Measurements from ENCODE around the gene FAM171A1.

The FAM171A1 gene

DNA sequence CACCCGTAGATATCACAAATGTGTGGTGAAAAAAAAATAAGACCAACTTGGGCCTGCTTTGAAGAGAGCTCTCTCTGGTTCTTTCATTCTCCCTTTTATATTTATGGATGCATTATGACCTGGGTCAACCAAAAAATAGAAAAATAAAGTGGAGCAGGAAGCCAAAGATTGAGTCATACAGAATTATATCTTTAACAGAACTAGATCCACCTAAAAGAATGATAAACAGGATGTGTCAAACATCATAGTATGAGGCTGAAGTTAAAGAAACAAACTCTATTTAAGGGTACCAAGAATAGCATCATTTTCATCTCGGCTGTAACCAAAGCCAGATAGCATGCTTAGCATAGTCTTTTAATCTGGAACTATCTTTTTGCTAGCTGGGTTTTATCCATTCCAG is 173.8 kb downstream of the FAM171A1 start:
- Histone ChIP-seq H3K4me2 (ENCODE audit: low read length) (peak overlapping the region; percentile 39), H3K4me1 (ENCODE audit: control insufficient read depth, insufficient read depth, low read length) (peaks cover 50% of the 10 kb centered on the region), H3K36me3 (ENCODE audit: insufficient read depth, low read length) (no peaks in the 10 kb centered on the region), H3K27me3 (ENCODE audit: control insufficient read depth, insufficient read depth, low read length) (no peaks in the 10 kb centered on the region), H3K9me3 (replicated peaks; ENCODE audit: low read length) (no peaks in the 10 kb centered on the region), H3K4me3 (ENCODE audit: low read length) (no peak overlapping the region), H3K9ac (ENCODE audit: low read depth, low read length) (no peak overlapping the region)

GRCh38 chr10:15196021-15196834 is 174.9 kb downstream of the FAM171A1 start:
- H3K27me3 ChIP-seq (ENCODE audit: control insufficient read depth, insufficient read depth, low read length), result no peaks in the 10 kb centered on the region
- no peak overlapping the region for H3K4me2 ChIP-seq (ENCODE audit: low read length)
- H3K9me3 ChIP-seq (replicated peaks; ENCODE audit: low read length), result no peaks in the 10 kb centered on the region
- H3K36me3 ChIP-seq (ENCODE audit: insufficient read depth, low read length), result no peaks in the 10 kb centered on the region
- H3K4me3 ChIP-seq (ENCODE audit: low read length), result no peak overlapping the region
- H3K9ac ChIP-seq (ENCODE audit: low read depth, low read length), result no peak overlapping the region
- H3K4me1 ChIP-seq (ENCODE audit: control insufficient read depth, insufficient read depth, low read length), result peaks cover 40% of the 10 kb centered on the region

- Histone ChIP-seq H3K4me1 (ENCODE audit: control insufficient read depth, insufficient read depth, low read length) (peaks cover 4% of the 10 kb centered on the region), H3K9ac (ENCODE audit: low read depth, low read length) (no peak overlapping the region), H3K36me3 (ENCODE audit: insufficient read depth, low read length) (no peaks in the 10 kb centered on the region), H3K27me3 (ENCODE audit: control insufficient read depth, insufficient read depth, low read length) (no peaks in the 10 kb centered on the region), H3K4me3 (ENCODE audit: low read length) (no peak overlapping the region), H3K9me3 (replicated peaks; ENCODE audit: low read length) (no peaks in the 10 kb centered on the region), H3K4me2 (ENCODE audit: low read length) (no peak overlapping the region)
Measured at GRCh38 chr10:15189133-15189885, 181.8 kb downstream of the FAM171A1 start.

DNA sequence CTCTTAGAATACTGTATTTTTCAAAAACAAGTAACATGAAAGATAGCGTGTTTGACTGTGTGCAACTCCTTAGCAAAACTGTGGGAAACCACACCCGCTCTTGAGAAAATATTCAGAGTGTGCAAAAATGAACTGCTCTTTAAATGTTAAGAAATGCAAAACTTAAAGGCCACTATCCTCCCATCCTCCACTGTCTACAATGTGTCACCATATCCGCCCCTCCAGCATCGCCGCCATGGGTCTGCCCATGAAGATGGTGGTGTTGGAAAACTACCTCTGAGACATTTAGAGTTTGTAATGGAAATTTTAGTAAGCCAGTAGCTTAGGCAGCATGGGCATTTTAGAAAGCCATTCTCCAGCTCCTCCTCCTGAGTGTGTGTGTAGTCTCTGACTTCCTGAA is 182.5 kb downstream of the FAM171A1 start:
- H3K4me1 ChIP-seq (ENCODE audit: control insufficient read depth, insufficient read depth, low read length), result peaks cover 4% of the 10 kb centered on the region
- no peaks in the 10 kb centered on the region for H3K9me3 ChIP-seq (replicated peaks; ENCODE audit: low read length)
- H3K9ac ChIP-seq (ENCODE audit: low read depth, low read length), result no peak overlapping the region
- H3K27me3 ChIP-seq (ENCODE audit: control insufficient read depth, insufficient read depth, low read length), result no peaks in the 10 kb centered on the region
- no peak overlapping the region for H3K4me3 ChIP-seq (ENCODE audit: low read length)
- no peak overlapping the region for H3K4me2 ChIP-seq (ENCODE audit: low read length)
- no peaks in the 10 kb centered on the region for H3K36me3 ChIP-seq (ENCODE audit: insufficient read depth, low read length)

DNA sequence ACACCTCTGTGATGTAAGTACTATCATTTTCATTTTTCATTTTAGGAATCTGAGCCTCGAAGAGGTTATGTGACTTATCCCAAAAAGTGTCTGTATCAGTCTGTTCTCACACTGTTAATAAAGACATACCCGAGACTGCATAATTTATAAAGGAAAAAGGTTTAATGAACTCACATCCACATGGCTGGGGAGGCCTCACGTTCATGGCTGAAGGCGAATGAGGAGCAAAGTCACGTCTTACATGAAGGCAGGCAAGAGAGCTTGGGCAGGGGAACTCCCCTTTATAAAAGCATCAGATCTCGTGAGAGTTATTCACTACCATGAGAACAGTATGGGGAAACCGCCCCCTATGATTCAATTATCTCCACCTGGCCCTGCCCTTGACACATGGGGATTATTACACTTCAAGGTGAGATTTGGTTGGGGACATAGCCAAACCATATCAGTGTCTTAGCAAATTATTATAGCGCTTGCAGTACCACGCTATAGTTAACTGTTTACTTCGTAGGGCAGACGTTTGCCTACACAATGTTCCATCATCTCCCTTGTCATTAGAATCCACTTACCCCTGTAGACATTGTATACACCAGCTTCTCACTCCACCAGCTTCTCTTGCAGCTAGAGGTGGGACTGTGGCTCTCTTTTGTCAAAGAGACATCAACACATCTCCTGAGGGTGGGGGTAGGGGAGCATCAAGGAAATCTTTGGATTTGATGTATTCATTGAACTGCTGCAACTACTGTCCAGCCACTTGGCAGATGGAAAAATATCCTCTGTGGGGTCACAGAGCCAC is 187.2 kb downstream of the FAM171A1 start:
- Histone ChIP-seq H3K9ac (ENCODE audit: low read depth, low read length) (no peak overlapping the region), H3K9me3 (replicated peaks; ENCODE audit: low read length) (no peaks in the 10 kb centered on the region), H3K4me1 (ENCODE audit: control insufficient read depth, insufficient read depth, low read length) (no peaks in the 10 kb centered on the region), H3K36me3 (ENCODE audit: insufficient read depth, low read length) (no peaks in the 10 kb centered on the region), H3K27me3 (ENCODE audit: control insufficient read depth, insufficient read depth, low read length) (no peaks in the 10 kb centered on the region), H3K4me2 (ENCODE audit: low read length) (no peak overlapping the region), H3K4me3 (ENCODE audit: low read length) (no peak overlapping the region)

GRCh38 chr10:15182540-15183207 is 188.4 kb downstream of the FAM171A1 start:
- Histone ChIP-seq H3K4me1 (ENCODE audit: control insufficient read depth, insufficient read depth, low read length) (no peaks in the 10 kb centered on the region), H3K36me3 (ENCODE audit: insufficient read depth, low read length) (no peaks in the 10 kb centered on the region), H3K4me3 (ENCODE audit: low read length) (no peak overlapping the region), H3K9ac (ENCODE audit: low read depth, low read length) (no peak overlapping the region), H3K4me2 (ENCODE audit: low read length) (no peak overlapping the region), H3K9me3 (replicated peaks; ENCODE audit: low read length) (no peaks in the 10 kb centered on the region), H3K27me3 (ENCODE audit: control insufficient read depth, insufficient read depth, low read length) (no peaks in the 10 kb centered on the region)

- no peaks in the 10 kb centered on the region for H3K4me1 ChIP-seq (ENCODE audit: control insufficient read depth, insufficient read depth, low read length)
- no peak overlapping the region for H3K9ac ChIP-seq (ENCODE audit: low read depth, low read length)
- no peaks in the 10 kb centered on the region for H3K9me3 ChIP-seq (replicated peaks; ENCODE audit: low read length)
- no peak overlapping the region for H3K4me3 ChIP-seq (ENCODE audit: low read length)
- no peaks in the 10 kb centered on the region for H3K27me3 ChIP-seq (ENCODE audit: control insufficient read depth, insufficient read depth, low read length)
- H3K4me2 ChIP-seq (ENCODE audit: low read length), result no peak overlapping the region
- no peaks in the 10 kb centered on the region for H3K36me3 ChIP-seq (ENCODE audit: insufficient read depth, low read length)
Measured at GRCh38 chr10:15181576-15182156, 189.4 kb downstream of the FAM171A1 start.

- no peaks in the 10 kb centered on the region for H3K4me1 ChIP-seq (ENCODE audit: control insufficient read depth, insufficient read depth, low read length)
- H3K36me3 ChIP-seq (ENCODE audit: insufficient read depth, low read length), result no peaks in the 10 kb centered on the region
- H3K4me3 ChIP-seq (ENCODE audit: low read length), result no peak overlapping the region
- no peaks in the 10 kb centered on the region for H3K9me3 ChIP-seq (replicated peaks; ENCODE audit: low read length)
- H3K4me2 ChIP-seq (ENCODE audit: low read length), result no peak overlapping the region
- no peak overlapping the region for H3K9ac ChIP-seq (ENCODE audit: low read depth, low read length)
- H3K27me3 ChIP-seq (ENCODE audit: control insufficient read depth, insufficient read depth, low read length), result no peaks in the 10 kb centered on the region
Measured at GRCh38 chr10:15180736-15181135, 190.4 kb downstream of the FAM171A1 start.

- no peaks in the 10 kb centered on the region for H3K4me1 ChIP-seq (ENCODE audit: control insufficient read depth, insufficient read depth, low read length)
- no peak overlapping the region for H3K4me3 ChIP-seq (ENCODE audit: low read length)
- no peaks in the 10 kb centered on the region for H3K9me3 ChIP-seq (replicated peaks; ENCODE audit: low read length)
- H3K36me3 ChIP-seq (ENCODE audit: insufficient read depth, low read length), result no peaks in the 10 kb centered on the region
- no peaks in the 10 kb centered on the region for H3K27me3 ChIP-seq (ENCODE audit: control insufficient read depth, insufficient read depth, low read length)
- H3K4me2 ChIP-seq (ENCODE audit: low read length), result no peak overlapping the region
- H3K9ac ChIP-seq (ENCODE audit: low read depth, low read length), result no peak overlapping the region
Measured at GRCh38 chr10:15176269-15176668, 194.8 kb downstream of the FAM171A1 start.

DNA sequence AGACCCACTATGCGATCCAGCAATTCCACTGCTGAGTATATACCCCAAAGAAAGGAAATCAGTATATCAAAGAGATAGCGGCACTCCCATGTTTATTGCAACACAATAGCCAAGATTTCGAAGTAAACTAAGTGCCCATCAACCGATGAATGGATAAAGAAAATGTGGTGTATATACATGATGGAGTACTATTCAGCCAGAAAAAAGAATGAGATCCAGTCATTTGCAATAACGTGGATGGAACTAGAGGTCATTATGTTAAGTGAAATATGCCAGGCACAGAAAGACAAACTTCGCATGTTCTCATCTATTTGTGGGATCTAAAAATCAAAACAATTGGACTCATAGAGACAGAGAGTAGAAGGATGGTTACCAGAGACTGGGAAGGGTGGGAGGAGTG is 195.5 kb downstream of the FAM171A1 start:
- H3K4me3 ChIP-seq (ENCODE audit: low read length), result no peak overlapping the region
- peaks cover 4% of the 10 kb centered on the region for H3K4me1 ChIP-seq (ENCODE audit: control insufficient read depth, insufficient read depth, low read length)
- no peak overlapping the region for H3K9ac ChIP-seq (ENCODE audit: low read depth, low read length)
- H3K27me3 ChIP-seq (ENCODE audit: control insufficient read depth, insufficient read depth, low read length), result no peaks in the 10 kb centered on the region
- H3K9me3 ChIP-seq (replicated peaks; ENCODE audit: low read length), result no peaks in the 10 kb centered on the region
- H3K36me3 ChIP-seq (ENCODE audit: insufficient read depth, low read length), result no peaks in the 10 kb centered on the region
- no peak overlapping the region for H3K4me2 ChIP-seq (ENCODE audit: low read length)

All from skeletal muscle satellite cell (primary cell).